Fibroblast of villous mesenchyme (primary cell): ENCODE measurements around the gene KLK3. TPM values are rescaled to one million over a fixed set of nuclear protein-coding genes. Genes with fewer than 3 reads are reported as not detected.

ENCODE experiments used
- DNase-seq: peaks from one replicate; pipeline ENCODE4 v3.0.0-alpha.2; 2010; ENCODE audit warnings: low read depth
- H3K4me3 ChIP-seq: 2 replicates; pipeline ENCODE4 v1.5.1; 2011; ENCODE audit warnings: low read depth, mild to moderate bottlenecking, low read length
- total RNA-seq: library from RNA; depleted of rRNA; stranded (reverse); fragments of >200 nt; gene quantifications from 2 replicates; pipeline ENCODE4 v1.2.3, GENCODE V29; 2012
- TF ChIP-seq, protein P1 (sequence below): IDR thresholded peaks from 2 replicates; pipeline ENCODE4 v1.5.1; 2012; ENCODE audit warnings: low read depth, mild to moderate bottlenecking, low read length; ENCODE audit not compliant: insufficient read depth

KLK3 gene
- total RNA-seq, 1 donor = not detected

DNA sequence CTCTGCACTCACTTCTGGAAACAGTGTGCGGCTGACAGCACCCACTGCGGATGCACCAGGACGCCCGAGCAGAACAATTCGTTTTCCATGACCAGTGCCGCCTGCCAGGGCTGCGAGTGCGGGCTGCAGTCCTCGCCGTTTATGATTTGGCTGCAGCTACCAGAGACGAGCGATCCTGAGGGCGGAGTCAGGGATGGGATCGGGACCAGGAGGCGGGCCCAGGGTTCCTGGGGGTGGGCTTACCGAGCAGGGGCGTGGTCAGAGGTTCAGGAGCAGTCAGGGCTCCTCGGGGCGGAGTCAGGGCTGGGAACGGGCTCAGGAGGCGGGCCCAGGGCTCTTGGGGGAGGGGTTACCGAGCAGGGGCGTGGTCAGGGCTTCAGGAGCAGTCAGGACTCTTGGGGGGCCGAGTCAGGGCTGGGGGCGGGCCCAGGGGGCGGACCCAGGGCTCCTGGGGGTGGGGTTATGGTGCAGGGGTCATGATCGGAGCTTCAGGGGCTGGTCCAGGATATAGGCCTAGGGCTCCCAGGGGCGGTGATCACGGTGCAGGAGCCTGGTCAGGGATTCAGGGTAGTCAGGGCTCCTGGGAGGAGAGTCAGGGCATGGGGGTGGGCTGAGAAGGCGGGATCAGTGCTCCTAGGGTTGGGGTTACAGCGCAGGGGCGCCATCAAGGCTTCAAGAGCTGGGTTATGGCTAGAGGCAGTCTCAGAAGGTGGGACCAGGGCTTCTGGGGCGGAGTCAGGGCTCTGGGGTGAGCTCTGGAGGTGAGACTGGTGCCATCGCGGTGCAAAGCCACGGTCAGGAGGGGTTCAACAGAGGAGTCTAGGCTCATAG is 54.7 kb downstream of the KLK3 start:
- DNase-seq = no peak
- H3K4me3 ChIP-seq = no peak overlapping the region
- TF ChIP-seq, protein P1, sequence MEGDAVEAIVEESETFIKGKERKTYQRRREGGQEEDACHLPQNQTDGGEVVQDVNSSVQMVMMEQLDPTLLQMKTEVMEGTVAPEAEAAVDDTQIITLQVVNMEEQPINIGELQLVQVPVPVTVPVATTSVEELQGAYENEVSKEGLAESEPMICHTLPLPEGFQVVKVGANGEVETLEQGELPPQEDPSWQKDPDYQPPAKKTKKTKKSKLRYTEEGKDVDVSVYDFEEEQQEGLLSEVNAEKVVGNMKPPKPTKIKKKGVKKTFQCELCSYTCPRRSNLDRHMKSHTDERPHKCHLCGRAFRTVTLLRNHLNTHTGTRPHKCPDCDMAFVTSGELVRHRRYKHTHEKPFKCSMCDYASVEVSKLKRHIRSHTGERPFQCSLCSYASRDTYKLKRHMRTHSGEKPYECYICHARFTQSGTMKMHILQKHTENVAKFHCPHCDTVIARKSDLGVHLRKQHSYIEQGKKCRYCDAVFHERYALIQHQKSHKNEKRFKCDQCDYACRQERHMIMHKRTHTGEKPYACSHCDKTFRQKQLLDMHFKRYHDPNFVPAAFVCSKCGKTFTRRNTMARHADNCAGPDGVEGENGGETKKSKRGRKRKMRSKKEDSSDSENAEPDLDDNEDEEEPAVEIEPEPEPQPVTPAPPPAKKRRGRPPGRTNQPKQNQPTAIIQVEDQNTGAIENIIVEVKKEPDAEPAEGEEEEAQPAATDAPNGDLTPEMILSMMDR = no peak

Other genes with a start within 250 kb of the KLK3 start
- under 0.01 TPM in 1 of 2 replicates, not detected in the other for gene SYT3, start 215.0 kb upstream of the KLK3 start, total RNA-seq
- 0.97 TPM in 1 of 2 replicates, not detected in the other for gene C19orf81, start 205.5 kb upstream of the KLK3 start, total RNA-seq
- 7.4 and 7.8 TPM in 2 replicates for gene SHANK1, start 135.1 kb upstream of the KLK3 start, total RNA-seq
- gene CLEC11A, start 131.6 kb upstream of the KLK3 start, total RNA-seq = 18.6 and 25.4 TPM in 2 replicates
- not detected in 2 replicates for gene GPR32, start 84.5 kb upstream of the KLK3 start, total RNA-seq
- gene ACP4, start 64.5 kb upstream of the KLK3 start, total RNA-seq = not detected in 2 replicates
- gene KLK1, start 31.1 kb upstream of the KLK3 start, total RNA-seq = not detected in 2 replicates
- gene KLK15, start 21.3 kb upstream of the KLK3 start, total RNA-seq = not detected in 2 replicates
- gene KLK2, start 18.5 kb downstream of the KLK3 start, total RNA-seq = not detected in 2 replicates
- gene KLK4, start 56.5 kb downstream of the KLK3 start, total RNA-seq = not detected in 2 replicates
- not detected in 2 replicates for gene KLK5, start 98.1 kb downstream of the KLK3 start, total RNA-seq
- not detected in 2 replicates for gene KLK6, start 114.7 kb downstream of the KLK3 start, total RNA-seq
- not detected in 2 replicates for gene KLK7, start 129.0 kb downstream of the KLK3 start, total RNA-seq
- not detected in 2 replicates for gene KLK8, start 146.7 kb downstream of the KLK3 start, total RNA-seq
- gene KLK10, start 164.8 kb downstream of the KLK3 start, total RNA-seq = not detected in 2 replicates
- not detected in 2 replicates for gene KLK11, start 171.7 kb downstream of the KLK3 start, total RNA-seq
- not detected in 2 replicates for gene KLK12, start 180.1 kb downstream of the KLK3 start, total RNA-seq
- not detected in 2 replicates for gene KLK13, start 210.2 kb downstream of the KLK3 start, total RNA-seq
- gene KLK14, start 228.0 kb downstream of the KLK3 start, total RNA-seq = not detected in 2 replicates